ENCODE measurements around the gene TNFSF12.
A peak's percentile ranks its signal among the peaks of the same experiment; 100 is the strongest.

GRCh38 chr17:7583253-7584109 lies 34.6 kb downstream of the TNFSF12 start, which contains the start of gene MPDU1:
- TF ChIP-seq CTCF (IDR thresholded peaks at IDR 0.05), result peak in 1 of 3 donors; percentile 30
- TF ChIP-seq POLR2A (IDR thresholded peaks at IDR 0.05), result peak; percentile 29
- TF ChIP-seq POLR2AphosphoS5 (IDR thresholded peaks at IDR 0.05), result peak; percentile 90 to 97 (median 95)
